ENCODE results near the gene AMACR. TPM values are rescaled to one million over a fixed set of nuclear protein-coding genes. Genes with fewer than 3 reads are reported as not detected.

Gene AMACR
- total and polyA plus RNA-seq, 2 experiments from 2014 or later: 6.7 to 12.6 TPM

- no peak for TF ChIP-seq REST (IDR thresholded peaks at IDR 0.05; ENCODE audit: unreplicated experiment)
These were observed 41.0 kb downstream of the AMACR start (continued) for GRCh38 chr5:33966805-33967204.

GRCh38 chr5:33964132-33964700 is 43.6 kb downstream of the AMACR start:
- no peaks in the 10 kb centered on the region for H3K9me3 Mint-ChIP-seq
- H3K27me3 Mint-ChIP-seq (ENCODE audit: insufficient read depth, low read depth, poor library complexity): no peaks in the 10 kb centered on the region
- peaks cover 2% of the 10 kb centered on the region; the same call in 2 of the 3 replicates for H3K4me1 Mint-ChIP-seq
- no peak for TF ChIP-seq EZH2phosphoT487 (IDR thresholded peaks at IDR 0.05; ENCODE audit: unreplicated experiment)
- TF ChIP-seq ZNF462 (CRISPR knock-in tag; IDR thresholded peaks at IDR 0.05): no peak
- no peak for TF ChIP-seq NANOG (IDR thresholded peaks at IDR 0.05; ENCODE audit: borderline replicate concordance)
- TF ChIP-seq ZNF114 (CRISPR knock-in tag; IDR thresholded peaks at IDR 0.05): no peak
- TF ChIP-seq CTCF (conservative IDR thresholded peaks at IDR 0.05; ENCODE audit: low read depth in 2 of 2): no peak
- TF ChIP-seq POLR2AphosphoS5 (IDR thresholded peaks at IDR 0.05; ENCODE audit: low read depth): no peak
- TF ChIP-seq REST (IDR thresholded peaks at IDR 0.05; ENCODE audit: unreplicated experiment): no peak
- TF ChIP-seq ZNF331 (CRISPR knock-in tag; IDR thresholded peaks at IDR 0.05; ENCODE audit: low read depth): no peak
- TF ChIP-seq STAT1 (IDR thresholded peaks at IDR 0.05; ENCODE audit: unreplicated experiment): no peak

More at GRCh38 chr5:33964132-33964700, 43.6 kb downstream of the AMACR start:
- no peak overlapping the region for H3K4me3 ChIP-seq
- no peaks in the 10 kb centered on the region for H3K36me3 ChIP-seq (ENCODE audit: insufficient read depth)
- H4K20me1 ChIP-seq (replicated peaks; ENCODE audit: insufficient read depth): no peaks in the 10 kb centered on the region
- H3K27ac Mint-ChIP-seq: no peak overlapping the region
- DNase-seq (ENCODE audit: low spot score): no peak
- no peak overlapping the region for H3K4me3 Mint-ChIP-seq
- H3K36me3 Mint-ChIP-seq (ENCODE audit: low read depth): no peaks in the 10 kb centered on the region
- H3F3A ChIP-seq (replicated peaks; ENCODE audit: low read depth): no peaks in the 10 kb centered on the region; the same call in 1 of the 2 replicates
- no peaks in the 10 kb centered on the region for H3K79me2 ChIP-seq (replicated peaks; ENCODE audit: insufficient read depth)
- H3K4me1 ChIP-seq (ENCODE audit: insufficient read depth): no peaks in the 10 kb centered on the region; the same call in 1 of the 2 replicates
- H2AFZ ChIP-seq: peak overlapping the region; percentile 16; the same call in 1 of the 2 replicates
- no peaks in the 10 kb centered on the region for H3K27me3 ChIP-seq (ENCODE audit: insufficient read depth)
- no peak overlapping the region for H3K4me2 ChIP-seq
- ATAC-seq: no peak
- no peaks in the 10 kb centered on the region for H3K9me2 ChIP-seq (ENCODE audit: insufficient read depth)
- H3K27ac ChIP-seq (ENCODE audit: low read depth): no peak overlapping the region
